CD4-positive, alpha-beta T cell treated with Interleukin-21 for 1 hour (primary cell): ENCODE measurements around the gene PIP5K1C.
"Not testable (repeated sequence)": the region's sequence is repeated elsewhere in the genome, so short reads cannot be mapped to it uniquely, and the experiment has no call there.

Experiments used
- DNase-seq: peaks from one replicate; pipeline ENCODE4 v3.0.0-alpha.2; 2020

The PIP5K1C gene

GRCh38 chr19:3643674-3644313, 56.5 kb downstream of the PIP5K1C start:
- no peak for DNase-seq

DNA sequence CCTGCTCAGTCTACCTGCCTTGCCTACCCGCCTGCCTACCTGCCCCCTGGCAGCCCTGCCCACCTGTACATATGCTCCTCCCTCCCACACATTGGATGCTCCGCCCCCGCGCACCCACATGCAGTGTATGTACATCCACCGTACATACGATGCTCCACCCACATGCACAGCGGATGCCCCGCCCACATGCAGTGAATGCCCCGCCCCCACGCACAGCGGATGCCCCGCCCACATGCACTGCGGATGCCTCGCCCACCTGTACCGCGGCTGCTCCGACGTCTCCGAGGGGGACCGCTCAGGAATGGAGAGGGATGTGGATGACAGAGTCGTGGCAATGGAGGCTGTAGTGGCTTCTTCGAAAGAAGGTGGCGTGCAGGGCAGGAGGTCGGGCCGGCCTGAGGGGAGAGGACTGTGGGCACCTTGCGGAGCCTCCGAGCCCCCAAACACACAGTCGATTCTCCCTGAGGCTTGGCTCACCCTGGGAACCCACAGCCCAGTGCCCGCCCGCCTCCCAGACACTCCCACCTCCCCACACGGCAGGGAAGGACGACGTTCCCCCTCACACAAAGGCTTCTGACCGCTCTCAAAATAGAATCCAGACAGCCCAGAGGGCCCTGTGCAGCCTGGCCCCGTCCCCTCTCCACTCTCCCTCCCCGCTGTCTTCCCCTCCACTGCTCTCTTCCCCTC, 57.1 kb downstream of the PIP5K1C start:
- peak; percentile 18 for DNase-seq

- DNase-seq: no peak
These were observed 58.0 kb downstream of the PIP5K1C start for GRCh38 chr19:3642296-3642695.

DNA sequence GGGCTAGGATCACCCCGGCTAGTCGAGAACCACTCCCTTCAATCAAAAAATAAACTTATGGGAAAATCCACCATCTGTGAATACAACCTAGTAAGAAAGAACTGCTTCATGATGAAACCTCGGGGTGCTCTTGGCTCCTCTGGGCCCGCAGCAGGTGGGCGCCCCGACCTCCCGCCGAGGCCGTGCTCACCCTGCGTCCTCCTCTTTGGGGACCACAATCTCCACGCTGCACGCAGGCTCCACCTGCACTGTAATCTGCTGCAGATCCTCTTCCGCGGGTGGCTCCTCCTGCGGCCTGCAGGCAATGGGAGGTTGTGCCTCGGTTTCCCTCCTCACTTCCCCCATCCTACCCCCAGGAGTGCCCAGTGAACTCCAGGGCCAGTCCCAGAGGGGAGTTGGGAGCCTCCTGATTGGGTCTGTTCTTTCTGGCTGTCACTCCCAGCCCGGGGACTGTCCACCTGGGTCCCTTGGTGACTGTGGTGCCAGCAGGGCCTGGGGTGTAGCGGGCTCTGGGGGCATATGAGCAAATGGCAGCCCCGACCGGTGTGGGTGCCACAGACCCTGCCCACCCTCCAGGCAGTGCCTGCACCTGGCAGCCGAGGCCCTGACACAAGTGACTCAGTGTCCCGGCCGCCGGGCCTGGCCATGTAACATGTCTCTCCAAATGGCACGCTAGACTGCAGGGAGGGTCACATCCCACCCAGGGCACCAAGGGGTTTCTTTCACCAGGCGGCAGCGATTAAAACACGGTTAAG, 58.6 kb downstream of the PIP5K1C start:
- DNase-seq: no peak

GRCh38 chr19:3639479-3639878, 60.8 kb downstream of the PIP5K1C start:
- no peak for DNase-seq

- DNase-seq: no peak
These were observed 61.8 kb downstream of the PIP5K1C start for GRCh38 chr19:3638208-3639193.

DNA sequence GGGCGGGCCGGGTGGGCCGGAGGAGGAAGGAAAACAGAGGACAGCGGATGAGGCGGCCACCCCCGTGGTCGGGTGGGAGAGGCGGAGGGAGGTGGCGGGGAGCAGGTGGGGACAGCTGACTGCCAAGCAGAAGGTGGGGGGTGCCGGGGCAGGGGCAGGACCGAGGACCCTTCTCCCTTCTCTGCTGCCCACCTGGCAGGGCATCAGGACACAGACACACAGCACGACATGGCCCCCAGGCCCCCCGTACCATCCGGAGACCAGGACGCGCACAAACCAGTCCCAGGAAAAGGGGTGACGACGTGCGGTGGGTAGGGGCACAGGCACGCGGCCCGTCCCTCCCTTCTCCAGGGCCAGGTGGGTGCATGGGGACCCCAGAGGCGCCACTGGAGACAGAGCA, 62.6 kb downstream of the PIP5K1C start:
- no peak for DNase-seq

GRCh38 chr19:3636962-3637361, 63.3 kb downstream of the PIP5K1C start:
- no peak for DNase-seq

GRCh38 chr19:3636506-3636905, 63.8 kb downstream of the PIP5K1C start:
- no peak for DNase-seq

DNA sequence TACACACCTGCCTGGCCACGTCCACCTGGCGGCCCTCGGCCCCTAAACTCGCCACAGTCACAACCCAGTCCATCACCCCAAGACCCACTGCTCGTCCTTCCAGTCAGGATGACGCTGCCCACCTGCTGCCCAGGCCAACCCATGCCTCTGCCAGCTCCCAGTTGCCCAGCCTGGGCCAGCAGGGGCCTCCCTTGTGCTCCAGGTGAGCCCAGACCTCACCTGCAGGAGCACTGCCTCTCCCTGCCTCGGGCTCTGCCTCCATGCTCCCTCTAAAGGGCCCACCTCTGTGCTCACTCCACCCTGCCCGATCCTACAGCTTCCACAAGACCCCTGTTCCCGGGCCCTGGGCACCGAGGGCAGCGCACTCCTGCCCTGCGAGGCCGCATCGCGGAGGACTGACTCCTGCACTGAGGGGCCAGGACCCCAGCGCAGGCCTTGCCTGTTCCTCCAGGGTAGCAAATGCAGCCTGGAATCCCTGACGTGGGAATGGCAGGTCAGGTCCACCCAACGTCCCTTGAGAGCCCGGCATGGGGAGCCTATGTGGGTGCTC, 65.7 kb downstream of the PIP5K1C start:
- no peak for DNase-seq

DNA sequence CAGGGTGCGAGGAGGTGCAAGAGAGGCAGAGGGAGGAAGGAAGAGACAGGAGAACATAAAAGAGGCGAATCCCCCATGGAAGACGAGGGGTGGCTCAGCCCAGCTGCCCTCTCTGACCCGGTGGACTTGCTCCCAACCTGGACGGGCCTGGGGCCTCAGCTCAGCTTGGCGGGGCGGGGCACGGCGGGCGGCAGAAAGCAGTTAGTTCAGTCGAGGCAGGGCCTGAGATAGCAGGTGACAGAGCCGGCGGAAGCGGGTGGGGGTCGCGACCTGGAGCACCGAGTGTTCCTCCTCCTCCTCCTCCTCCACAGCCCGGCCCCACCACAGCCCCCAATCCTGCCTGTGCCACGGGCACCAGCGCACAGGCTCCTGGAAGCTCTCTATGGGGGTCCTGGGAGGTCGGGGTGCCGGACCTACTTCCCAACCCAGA, 66.7 kb downstream of the PIP5K1C start:
- no peak for DNase-seq

GRCh38 chr19:3632739-3633558, 67.3 kb downstream of the PIP5K1C start:
- no peak for DNase-seq

DNA sequence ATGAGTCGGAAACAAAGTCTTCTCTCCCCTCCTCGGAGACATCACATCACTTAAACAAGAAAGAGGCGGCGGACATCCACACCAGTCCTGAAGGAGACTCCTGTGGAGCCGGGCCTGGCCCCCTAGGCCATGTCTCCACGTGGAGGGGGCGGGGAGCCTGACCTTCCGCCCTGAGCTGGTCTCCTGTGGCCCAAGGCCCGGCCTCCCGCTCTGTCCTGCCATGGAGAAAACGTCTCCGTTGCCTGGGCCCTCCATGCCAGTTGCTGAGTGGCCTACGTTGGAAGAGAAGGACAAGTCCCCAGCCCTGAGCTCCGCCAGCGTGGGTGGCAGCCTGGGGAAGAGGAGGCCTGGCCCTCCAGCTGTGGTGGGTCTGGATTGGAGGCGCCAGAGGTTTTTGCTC, 68.2 kb downstream of the PIP5K1C start:
- DNase-seq: no peak

DNA sequence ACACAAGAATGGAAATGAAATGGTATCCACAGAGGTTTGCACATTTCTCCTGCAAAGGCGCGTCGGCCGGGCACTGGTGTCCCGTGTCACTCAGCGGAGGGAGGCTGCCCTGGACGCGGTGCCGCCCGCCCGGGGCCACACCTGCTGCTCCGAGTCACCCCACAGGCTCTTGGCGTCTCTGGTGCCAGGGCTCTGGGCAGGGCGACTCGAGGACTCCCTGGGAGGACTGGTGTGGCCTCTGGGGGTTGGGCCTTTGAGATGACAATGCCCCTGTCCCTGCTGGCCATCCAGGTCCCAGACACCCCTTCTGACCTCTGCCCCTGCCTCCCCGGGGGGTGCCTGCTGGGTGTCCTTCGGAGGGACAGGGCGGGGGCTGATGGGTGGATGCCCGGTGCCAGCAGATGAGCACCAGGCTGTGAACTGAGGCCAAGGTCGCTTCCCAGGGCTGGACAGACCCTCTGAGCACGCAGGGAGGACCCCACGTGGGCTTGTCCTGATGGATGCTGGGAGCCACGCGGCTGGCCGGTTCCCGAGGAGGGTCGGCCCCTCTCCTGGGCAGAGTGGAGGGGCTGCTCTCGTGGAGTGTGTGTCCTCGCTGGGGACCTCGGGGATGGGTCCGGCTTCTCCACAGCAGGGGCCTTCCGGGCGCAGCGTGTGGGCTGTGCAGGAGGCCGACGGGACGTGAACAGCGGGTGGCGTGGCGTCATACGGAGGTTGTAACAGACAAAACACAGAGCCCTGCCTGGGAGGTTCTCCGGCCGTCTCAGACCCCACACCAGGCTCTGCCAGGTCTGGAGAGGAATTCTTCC, 69.0 kb downstream of the PIP5K1C start:
- no peak for DNase-seq

DNA sequence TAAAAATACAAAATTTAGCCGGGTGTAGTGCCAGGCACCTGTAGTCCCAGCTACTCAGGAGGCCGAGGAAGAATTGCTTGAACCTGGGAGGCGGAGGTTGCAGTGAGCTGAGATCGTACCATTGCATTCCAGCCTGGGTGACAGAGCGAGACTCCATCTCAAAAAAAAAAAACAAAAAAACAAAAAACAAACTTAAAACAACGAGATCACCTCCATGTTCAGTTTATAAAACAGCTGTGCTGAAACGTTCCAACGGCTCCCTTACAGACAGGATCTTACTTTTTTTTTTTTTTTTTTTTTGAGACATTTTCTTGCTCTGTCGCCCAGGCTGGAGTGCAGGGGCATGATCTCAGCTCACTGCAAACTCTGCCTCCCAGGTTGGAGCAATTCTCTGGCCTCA, 71.5 kb downstream of the PIP5K1C start:
- DNase-seq: not testable (repeated sequence)

GRCh38 chr19:3627351-3627723, 72.9 kb downstream of the PIP5K1C start:
- no peak for DNase-seq

DNA sequence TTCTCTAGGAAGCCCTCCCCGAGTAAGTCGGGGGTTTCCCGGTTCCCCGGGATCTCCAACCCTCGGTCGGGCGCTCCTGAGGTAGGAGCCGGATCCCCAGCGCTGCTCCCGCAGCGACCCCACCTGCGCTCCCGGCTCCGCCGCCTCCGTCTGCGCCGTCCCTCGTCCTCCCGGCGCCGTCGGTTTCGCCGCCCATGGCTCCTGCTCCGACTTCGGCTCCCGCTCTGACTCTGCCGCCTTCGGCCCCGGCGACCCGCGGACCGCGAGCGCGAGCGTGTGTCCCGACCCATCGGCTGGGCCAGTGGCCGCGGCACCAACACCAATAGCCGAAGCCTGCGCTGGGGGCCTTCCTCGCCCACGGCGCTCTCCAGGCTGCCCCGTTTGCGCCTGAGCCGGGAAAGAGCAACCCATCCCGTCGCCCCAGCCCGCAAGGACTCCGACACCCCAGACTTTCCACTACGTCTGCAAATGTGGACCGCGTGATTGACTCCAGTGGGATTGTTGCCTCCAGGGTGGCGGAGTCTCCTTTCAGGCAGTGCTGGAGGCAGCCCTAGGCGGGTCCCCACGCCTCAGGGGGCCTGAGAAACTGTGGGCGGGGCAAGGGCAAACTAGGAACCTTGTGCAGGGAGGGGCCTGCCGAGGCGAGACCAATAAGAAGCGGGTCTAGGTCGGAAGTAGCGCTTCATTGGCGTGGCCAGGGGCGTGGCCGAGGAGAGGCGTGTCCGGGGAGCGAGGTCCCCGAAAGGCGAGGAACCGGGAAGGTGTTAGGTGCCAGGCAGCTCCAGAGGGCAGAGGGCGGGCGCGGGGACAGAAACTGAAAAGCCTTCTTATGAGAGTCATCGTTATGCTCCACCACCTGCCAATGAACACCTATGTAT, 73.6 kb downstream of the PIP5K1C start, which contains the start of gene CACTIN:
CACTIN (minus strand) TSS at position 318 of the 878 bp plus-strand sequence; CDS start at position 290, 28 bp downstream.
- peak; percentile 99 for DNase-seq

DNA sequence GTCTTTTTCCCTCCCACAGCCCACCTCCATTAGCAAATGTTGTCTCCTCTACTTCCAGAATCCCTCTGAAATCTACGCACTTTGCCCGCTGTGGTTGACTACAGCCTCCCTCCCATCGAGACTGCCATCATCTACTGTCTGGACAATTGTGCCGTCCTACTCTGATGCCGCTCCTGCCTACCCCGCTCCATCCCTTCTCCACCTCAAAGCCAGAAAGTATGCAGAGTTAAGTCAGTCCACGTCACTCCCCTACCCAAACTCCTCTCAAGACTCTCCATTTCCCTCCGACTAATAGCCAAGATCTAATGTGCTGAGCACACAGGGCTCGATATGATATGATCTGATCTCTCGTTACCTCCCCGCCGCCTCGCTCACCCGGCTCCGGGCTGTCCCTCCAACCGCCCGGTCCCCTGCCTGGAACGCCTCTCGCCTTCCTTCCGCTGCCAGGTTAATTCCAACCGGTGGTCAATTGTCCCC, 74.2 kb downstream of the PIP5K1C start:
- no peak for DNase-seq

DNA sequence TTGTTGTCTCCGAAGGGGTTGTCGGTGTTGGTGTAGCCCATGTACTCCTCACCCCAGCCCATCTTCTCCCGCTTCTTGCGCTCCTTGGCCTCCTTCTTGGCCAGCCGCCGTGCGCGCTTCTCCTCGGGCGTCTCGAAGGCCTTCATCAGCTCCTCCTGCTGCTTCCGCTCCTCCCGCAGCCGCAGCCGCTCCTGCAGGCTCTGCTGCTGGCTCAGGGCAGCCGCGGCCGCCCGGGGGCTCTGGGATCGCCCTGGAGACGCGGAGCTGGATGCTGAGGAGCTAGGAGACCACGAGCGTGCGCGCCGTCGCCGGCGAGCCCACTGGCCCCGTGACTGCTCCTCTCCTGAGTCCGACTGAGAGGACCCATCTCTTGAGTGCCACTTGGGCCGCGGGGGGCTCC, 76.6 kb downstream of the PIP5K1C start:
- no peak for DNase-seq
